GM18498 (cell line): ENCODE measurements around the gene SOX12.

Experiments used
- ATAC-seq: cut with Tn5 transposase; IDR thresholded peaks from one replicate; pipeline ENCODE4 v1.9.1; 2021; ENCODE audit warnings: mild to moderate bottlenecking, moderate library complexity; ENCODE audit not compliant: unreplicated experiment

The SOX12 gene

DNA sequence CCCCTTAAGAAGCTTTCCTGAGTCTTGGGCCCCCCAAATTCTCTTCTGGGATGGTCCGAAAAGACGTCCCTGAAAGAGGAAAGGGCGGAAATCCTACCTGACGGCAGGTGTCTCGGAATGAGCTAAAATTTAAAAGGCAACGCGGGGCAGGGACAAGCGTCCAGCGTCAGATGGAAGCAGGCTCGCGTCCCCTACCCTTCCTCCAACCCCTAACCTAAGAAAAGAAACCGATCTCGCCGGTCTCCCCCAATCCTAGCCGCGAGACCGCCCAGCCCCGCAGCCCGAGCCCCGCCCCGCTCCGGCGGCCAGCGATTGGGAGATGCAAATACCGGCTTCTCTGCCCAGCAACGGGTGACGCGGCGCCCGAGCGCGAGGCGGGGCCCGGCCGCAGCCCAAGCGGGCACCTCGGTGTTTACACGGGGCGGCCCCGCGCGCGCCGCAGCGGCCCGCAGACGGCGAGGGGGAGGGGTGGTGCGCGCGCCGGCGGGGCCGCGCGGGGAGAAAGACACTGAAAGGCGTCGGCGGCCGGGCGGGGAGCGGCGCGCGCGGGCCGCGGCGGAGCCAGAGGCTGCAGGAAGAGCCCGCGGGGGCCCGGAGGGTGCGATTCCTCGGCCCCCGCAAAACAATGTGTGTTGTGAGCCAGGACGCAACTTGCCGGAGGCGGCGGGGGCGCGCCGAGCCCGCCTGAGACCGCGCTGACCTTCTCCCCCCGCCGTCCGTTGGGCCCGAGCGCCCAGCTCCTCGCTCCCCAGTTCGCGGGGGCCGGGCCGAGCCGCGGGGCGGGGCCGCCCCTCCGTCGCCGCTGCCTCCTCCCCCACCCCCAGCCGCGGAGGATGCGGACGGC lies at the start of gene SOX12:
Gene SOX12 (plus strand): TSS at position 508 of the 844 bp plus-strand sequence. CDS start 373 bp downstream, outside the sequence.
- peak; percentile 78 for ATAC-seq

- no peak for ATAC-seq
Measured at GRCh38 chr20:275791-276190, 49.6 kb upstream of the SOX12 start.

DNA sequence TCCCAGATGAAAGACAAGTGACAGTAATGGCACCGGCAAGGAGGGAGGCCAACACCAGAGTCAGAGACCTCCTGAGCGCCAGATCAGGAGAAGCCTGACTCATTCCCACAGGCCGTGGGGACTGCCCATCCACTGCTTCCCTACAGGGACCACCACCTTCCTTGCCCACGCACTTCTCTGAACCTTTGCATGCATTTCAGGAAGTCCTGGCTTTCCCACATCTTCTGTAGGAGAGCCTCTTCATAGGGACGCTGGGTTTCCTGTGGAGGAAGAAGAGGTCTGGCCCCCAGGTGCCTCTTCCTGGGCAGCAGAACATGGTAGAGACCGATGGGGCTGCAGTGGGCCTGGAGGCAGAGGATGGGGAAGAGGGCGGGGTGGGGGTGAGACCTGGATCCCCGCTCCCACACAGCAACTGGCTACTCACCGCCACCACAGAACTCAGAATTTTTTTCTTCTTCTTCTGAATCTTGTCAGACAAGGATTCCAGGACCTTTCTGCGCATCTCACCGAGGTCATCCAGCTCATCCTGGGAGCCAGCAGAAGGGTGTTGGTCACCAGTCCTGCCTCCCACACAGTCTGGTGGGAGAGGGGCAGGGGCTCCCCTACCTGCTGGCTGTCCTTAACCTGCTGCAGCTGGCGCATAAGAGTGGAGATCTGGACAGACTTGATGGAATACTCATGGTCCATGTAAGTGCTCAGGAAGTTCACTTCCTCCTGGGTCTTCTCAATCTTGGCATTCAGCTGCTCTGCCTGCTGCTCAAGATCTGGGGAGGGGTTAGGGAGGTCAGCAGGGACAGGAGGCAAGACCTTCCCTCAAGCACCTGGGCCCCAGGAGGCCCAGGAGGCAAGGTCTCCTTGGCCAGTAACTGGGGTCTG lies 48.5 kb upstream of the SOX12 start:
- ATAC-seq, result no peak

DNA sequence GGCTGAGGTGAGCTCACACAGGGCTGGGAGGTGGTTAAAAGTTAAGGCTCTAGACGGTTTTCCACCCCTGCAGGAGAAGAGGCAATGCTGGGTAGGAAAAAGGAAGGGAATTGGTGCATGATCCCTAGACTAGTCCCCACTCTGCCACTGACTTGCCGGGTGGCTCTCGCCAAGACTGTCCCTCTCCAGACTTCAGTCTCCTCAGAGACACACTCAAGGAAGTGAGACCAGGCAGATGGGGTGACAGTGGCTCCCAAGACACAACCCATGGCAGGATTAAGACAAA lies 47.9 kb upstream of the SOX12 start:
- ATAC-seq, result no peak

DNA sequence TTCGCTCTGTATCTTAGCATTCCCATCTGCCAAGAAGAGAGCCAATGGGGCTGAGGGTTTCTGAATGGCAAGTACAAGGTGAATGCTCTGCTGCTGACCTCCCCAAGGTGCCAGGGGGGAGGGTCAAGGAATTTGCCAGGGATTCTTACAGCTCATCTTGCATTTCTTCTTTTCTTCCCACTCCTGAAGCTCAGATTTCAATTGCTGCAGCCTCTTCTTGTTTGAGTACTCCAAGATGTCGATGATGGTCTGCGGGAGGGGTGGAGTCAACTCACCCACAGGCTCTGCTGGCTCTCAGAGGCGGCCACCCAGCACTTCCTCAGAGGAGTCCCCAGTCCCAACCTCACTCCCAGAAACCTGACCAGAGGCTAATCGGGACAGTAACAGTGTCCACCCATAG lies 47.2 kb upstream of the SOX12 start:
- ATAC-seq, result no peak

GRCh38 chr20:278607-279571 lies 46.5 kb upstream of the SOX12 start:
- no peak for ATAC-seq

DNA sequence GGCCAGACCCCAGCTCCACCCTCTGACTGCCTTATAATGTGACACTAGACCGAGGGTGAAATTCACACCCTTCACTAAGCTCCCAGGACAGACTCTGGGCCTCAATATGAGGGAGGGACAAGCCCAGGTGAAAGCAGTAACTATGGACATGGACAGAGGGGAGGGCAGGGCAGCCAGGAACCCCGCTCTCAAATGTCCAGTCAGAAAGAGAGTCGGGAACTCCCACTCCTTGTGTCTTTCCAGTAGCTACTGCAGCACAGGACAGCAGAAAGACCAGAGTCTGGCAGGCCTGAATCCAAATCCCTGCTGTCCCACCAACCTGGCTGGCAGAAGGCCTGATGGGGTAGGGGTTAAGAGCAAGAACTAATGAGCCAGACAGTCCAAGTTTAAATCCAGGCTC lies 41.2 kb upstream of the SOX12 start:
- ATAC-seq, result no peak

DNA sequence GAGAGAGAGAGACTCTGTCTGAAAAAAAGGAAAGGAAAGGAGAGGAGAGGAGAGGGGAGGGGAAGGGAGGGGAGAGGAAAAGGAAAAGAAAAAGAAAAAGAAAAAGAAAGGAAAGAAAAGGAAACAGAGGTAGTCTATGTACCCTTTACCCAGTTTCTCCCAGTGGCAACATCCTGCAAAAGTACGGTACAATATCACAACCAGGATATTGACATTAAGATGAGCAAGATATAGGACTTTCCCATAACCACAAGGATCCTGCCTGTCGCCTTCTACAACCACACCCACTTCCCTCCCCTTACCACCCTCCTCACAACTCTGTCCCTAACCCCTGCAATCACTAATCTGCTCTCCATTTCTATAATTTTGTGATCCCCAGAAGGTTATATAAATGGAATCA lies 38.8 kb upstream of the SOX12 start:
- no peak for ATAC-seq

- no peak for ATAC-seq
Measured at GRCh38 chr20:288956-289692, 36.2 kb upstream of the SOX12 start.

DNA sequence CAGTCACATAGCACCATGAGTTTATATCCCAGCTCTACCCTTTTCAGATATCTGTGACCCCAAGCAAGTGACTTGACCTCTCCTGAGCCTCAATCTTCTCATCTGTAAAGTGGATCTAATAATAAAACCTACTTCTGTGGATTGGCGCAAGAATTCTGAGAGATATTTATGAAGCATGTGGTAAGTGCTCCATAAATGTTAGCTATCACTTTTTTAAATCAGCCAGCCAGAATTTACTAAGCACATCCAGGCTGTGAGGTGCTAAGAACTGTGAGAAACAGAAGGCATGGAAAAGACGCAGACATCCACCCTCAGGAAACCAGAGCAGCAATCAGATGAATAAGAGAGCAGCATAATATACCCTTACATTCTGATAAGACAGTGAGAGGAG lies 35.7 kb upstream of the SOX12 start:
- no peak for ATAC-seq

GRCh38 chr20:290084-290831 lies 35.1 kb upstream of the SOX12 start, which contains the start of gene C20orf96:
C20orf96 (minus strand) TSS chr20:290750; CDS start chr20:290610, 140 bp downstream.
- ATAC-seq, result peak; percentile 90

DNA sequence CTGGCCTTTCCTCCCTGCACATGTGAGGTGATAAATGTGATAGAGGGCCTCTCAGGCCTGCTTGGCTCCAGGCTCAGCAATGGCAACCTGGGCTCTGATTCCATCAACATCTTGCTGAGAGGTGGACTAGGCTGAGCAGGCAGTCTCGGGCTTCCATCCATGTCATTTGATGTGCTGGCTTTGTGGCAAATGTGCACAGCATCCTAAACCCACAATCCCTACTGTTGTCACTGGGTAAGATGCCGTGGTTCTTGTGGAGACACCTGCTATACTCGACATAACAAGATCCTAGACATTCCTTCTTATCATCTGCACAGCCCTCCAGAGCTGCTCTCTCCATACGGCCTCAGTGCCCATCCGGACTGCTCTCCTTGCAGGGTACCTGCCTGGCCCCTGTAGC lies 30.8 kb upstream of the SOX12 start:
- no peak for ATAC-seq

- ATAC-seq, result no peak
Measured at GRCh38 chr20:295804-296203, 29.5 kb upstream of the SOX12 start.

DNA sequence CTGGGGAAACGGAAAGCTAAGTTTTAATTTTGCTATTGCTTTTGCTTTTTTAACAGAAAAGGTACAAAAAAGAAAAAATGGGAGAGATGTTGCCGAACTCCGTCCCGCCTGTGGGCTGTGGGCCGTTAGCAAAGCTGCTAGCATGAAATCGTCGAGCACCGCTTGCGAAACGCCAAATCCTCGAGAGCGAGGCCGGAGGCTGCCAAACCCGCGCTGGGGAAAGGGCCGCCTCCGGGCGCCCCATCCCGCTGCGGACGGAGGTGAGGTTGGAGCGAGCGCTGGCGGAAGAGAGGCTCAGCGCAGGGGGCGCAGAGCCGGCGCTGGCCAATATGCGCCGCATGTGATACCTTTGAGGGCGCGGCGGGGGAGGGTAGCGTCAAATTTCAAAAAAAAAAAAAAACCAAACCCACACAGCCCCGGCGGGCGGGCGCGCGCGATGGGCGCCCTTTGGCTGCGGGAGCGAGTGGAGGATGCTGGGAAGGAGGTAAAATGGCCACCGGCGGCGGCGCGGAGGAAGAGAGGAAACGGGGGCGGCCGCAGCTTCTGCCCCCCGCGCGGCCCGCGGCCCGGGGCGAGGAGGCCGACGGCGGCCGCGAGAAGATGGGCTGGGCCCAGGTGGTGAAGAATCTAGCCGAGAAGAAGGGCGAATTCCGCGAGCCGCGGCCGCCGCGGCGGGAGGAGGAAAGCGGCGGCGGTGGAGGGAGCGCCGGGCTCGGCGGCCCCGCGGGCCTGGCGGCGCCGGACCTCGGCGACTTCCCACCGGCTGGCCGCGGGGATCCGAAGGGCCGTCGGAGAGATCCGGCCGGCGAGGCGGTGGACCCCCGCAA lies 28.0 kb upstream of the SOX12 start, which contains the start of gene ZCCHC3:
Gene ZCCHC3 (plus strand): TSS at position 473 of the 827 bp plus-strand sequence. CDS start 17 bp downstream, at position 490.
- ATAC-seq, result peak; percentile 83

- ATAC-seq, result peak; percentile 25
Measured at GRCh38 chr20:297925-298775, 27.2 kb upstream of the SOX12 start.

DNA sequence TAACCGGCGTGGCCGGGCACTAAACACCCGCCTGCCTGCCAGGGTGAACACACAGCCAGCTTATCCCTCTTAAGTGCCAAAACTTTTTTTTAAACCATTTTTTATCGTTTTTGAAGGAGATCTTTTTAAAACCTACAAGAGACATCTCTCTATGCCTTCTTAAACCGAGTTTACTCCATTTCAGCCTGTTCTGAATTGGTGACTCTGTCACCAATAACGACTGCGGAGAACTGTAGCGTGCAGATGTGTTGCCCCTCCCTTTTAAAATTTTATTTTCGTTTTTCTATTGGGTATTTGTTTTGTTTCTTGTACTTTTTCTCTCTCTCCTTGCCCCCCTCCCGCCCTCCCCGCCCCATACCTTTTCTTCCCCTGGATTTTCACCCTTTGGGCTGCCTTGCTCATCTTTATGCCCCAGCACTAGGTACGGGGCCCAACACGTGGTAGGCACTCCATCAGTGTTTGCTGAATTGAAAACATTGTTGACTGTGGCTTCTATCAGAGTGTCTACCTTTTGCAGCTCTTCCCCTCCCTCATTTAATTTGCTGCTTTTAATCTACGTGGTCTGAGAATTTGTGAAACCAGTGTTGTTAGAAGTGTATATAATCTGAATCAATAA lies 26.5 kb upstream of the SOX12 start:
- ATAC-seq, result no peak

GRCh38 chr20:300345-300990 lies 24.9 kb upstream of the SOX12 start:
- ATAC-seq, result no peak
